ENCODE results near the gene ELMO3. TPM values are rescaled to one million over a fixed set of nuclear protein-coding genes. Genes with fewer than 3 reads are reported as not detected.

Gene ELMO3
- total RNA-seq, 1 donor from 2014 or later, result 1.7 TPM

DNA sequence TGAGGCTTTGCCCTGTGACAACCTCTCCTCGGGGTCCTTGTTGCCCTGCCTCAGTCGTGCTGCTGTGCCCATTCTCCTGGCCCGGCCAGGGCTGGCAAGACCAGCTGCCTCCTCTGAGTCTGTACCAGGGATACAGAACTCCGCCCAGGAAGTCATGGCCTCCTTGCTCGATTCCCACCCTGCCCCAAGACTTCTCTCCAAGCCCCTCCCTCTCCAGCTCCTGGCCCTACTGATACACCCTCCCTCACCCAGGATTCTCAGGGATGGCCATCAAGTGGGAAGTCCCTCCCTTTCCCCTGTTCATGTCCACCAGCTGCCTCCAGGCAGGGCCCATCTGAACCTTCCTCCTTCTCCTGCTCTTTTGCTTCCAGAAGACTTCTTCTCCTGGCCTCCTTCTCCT lies 16.8 kb downstream of the ELMO3 start:
- no peak overlapping the region for H3K4me3 Mint-ChIP-seq (ENCODE audit: unreplicated experiment)
- TF ChIP-seq CTCF (IDR thresholded peaks at IDR 0.05), result no peak
- no peaks in the 10 kb centered on the region for H3K4me1 Mint-ChIP-seq (ENCODE audit: unreplicated experiment)
- no peak overlapping the region for H3K27ac Mint-ChIP-seq (ENCODE audit: unreplicated experiment)
- no peaks in the 10 kb centered on the region for H3K27me3 Mint-ChIP-seq (ENCODE audit: unreplicated experiment)
- DNase-seq (ENCODE audit: extremely low spot score, unreplicated experiment), result no peak
- no peaks in the 10 kb centered on the region for H3K9me3 Mint-ChIP-seq (ENCODE audit: unreplicated experiment)
- peaks cover 17% of the 10 kb centered on the region for H3K36me3 Mint-ChIP-seq (ENCODE audit: unreplicated experiment)

- no peaks in the 10 kb centered on the region for H3K4me1 Mint-ChIP-seq (ENCODE audit: unreplicated experiment)
- DNase-seq (ENCODE audit: extremely low spot score, unreplicated experiment), result no peak
- H3K4me3 Mint-ChIP-seq (ENCODE audit: unreplicated experiment), result no peak overlapping the region
- H3K36me3 Mint-ChIP-seq (ENCODE audit: unreplicated experiment), result peaks cover 18% of the 10 kb centered on the region
- no peak overlapping the region for H3K27ac Mint-ChIP-seq (ENCODE audit: unreplicated experiment)
- H3K9me3 Mint-ChIP-seq (ENCODE audit: unreplicated experiment), result no peaks in the 10 kb centered on the region
- no peaks in the 10 kb centered on the region for H3K27me3 Mint-ChIP-seq (ENCODE audit: unreplicated experiment)
- no peak for TF ChIP-seq CTCF (IDR thresholded peaks at IDR 0.05)
Observed at GRCh38 chr16:67216612-67217490, 17.9 kb downstream of the ELMO3 start.

DNA sequence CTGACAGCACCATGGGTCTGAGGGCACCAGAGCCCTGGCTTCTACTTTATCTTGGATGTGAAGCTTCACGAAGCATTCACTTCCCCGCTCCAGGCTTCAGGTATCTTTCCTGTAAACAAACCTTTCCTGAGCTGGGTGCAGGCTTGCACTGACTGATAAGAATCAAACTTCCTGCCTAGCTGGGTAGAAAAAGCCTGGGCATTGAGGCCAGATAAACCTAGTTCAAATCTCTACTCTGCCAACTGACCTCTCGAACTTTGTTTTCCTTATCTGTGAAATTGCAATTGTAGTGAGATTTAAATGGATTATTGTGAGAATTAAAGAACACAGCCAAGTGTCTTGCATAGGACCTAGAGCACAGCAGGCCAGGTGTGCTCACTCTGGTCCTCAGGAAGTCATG lies 25.1 kb downstream of the ELMO3 start:
- no peak for DNase-seq (ENCODE audit: extremely low spot score, unreplicated experiment)
- H3K4me1 Mint-ChIP-seq (ENCODE audit: unreplicated experiment), result peaks cover 31% of the 10 kb centered on the region
- no peak for TF ChIP-seq CTCF (IDR thresholded peaks at IDR 0.05)
- no peaks in the 10 kb centered on the region for H3K9me3 Mint-ChIP-seq (ENCODE audit: unreplicated experiment)
- no peak overlapping the region for H3K4me3 Mint-ChIP-seq (ENCODE audit: unreplicated experiment)
- no peak overlapping the region for H3K27ac Mint-ChIP-seq (ENCODE audit: unreplicated experiment)
- peaks cover 10% of the 10 kb centered on the region for H3K36me3 Mint-ChIP-seq (ENCODE audit: unreplicated experiment)
- H3K27me3 Mint-ChIP-seq (ENCODE audit: unreplicated experiment), result no peaks in the 10 kb centered on the region

GRCh38 chr16:67226295-67226803 lies 27.4 kb downstream of the ELMO3 start:
- TF ChIP-seq CTCF (IDR thresholded peaks at IDR 0.05), result no peak
- DNase-seq (ENCODE audit: extremely low spot score, unreplicated experiment), result no peak
- H3K27ac Mint-ChIP-seq (ENCODE audit: unreplicated experiment), result peak overlapping the region; percentile 99
- H3K27me3 Mint-ChIP-seq (ENCODE audit: unreplicated experiment), result no peaks in the 10 kb centered on the region
- H3K36me3 Mint-ChIP-seq (ENCODE audit: unreplicated experiment), result peaks cover 20% of the 10 kb centered on the region
- peak overlapping the region; percentile 100 for H3K4me3 Mint-ChIP-seq (ENCODE audit: unreplicated experiment)
- H3K4me1 Mint-ChIP-seq (ENCODE audit: unreplicated experiment), result peaks cover 31% of the 10 kb centered on the region
- no peaks in the 10 kb centered on the region for H3K9me3 Mint-ChIP-seq (ENCODE audit: unreplicated experiment)

GRCh38 chr16:67226804-67227566 lies 28.1 kb downstream of the ELMO3 start, which contains the start of gene TMEM208:
Gene TMEM208, plus strand, starts transcription at chr16:67227130. Its CDS starts 89 bp downstream, at chr16:67227219.
- H3K4me1 Mint-ChIP-seq (ENCODE audit: unreplicated experiment), result peaks cover 31% of the 10 kb centered on the region
- peaks cover 20% of the 10 kb centered on the region for H3K36me3 Mint-ChIP-seq (ENCODE audit: unreplicated experiment)
- TF ChIP-seq CTCF (IDR thresholded peaks at IDR 0.05), result no peak
- DNase-seq (ENCODE audit: extremely low spot score, unreplicated experiment), result peak; percentile 99
- H3K27me3 Mint-ChIP-seq (ENCODE audit: unreplicated experiment), result no peaks in the 10 kb centered on the region
- no peaks in the 10 kb centered on the region for H3K9me3 Mint-ChIP-seq (ENCODE audit: unreplicated experiment)
- H3K4me3 Mint-ChIP-seq (ENCODE audit: unreplicated experiment), result peak within 1 kb of the TSS; percentile 100
- peak within 1 kb of the TSS; percentile 99 for H3K27ac Mint-ChIP-seq (ENCODE audit: unreplicated experiment)

Measured in osteocyte (in vitro differentiated cells).